ENCODE results near the gene ARHGAP22. TPM values are rescaled to one million over a fixed set of nuclear protein-coding genes. Genes with fewer than 3 reads are reported as not detected.

ARHGAP22 gene
- polyA plus RNA-seq, 1 of the 3 experiments (the other 2 are of a cell fraction): 12.4 TPM

- 0 out of 2 replicates have a peak, but pooled peaks have one; percentile 12 for TF ChIP-seq MAX (IDR thresholded peaks at IDR 0.05; ENCODE audit: low read depth)
- peak; percentile 58 for TF ChIP-seq YY1 (IDR thresholded peaks at IDR 0.05; ENCODE audit: low read depth)
- no peak for TF ChIP-seq GATA2 (CRISPR knock-in tag; IDR thresholded peaks at IDR 0.05)
- TF ChIP-seq TEAD4 (IDR thresholded peaks at IDR 0.05; ENCODE audit: borderline replicate concordance, insufficient read depth): peak; percentile 23; the same call in 1 of the 2 replicates
- TF ChIP-seq RAD21 (IDR thresholded peaks at IDR 0.05; ENCODE audit: low read length): no peak
- TF ChIP-seq NFIC (IDR thresholded peaks at IDR 0.05; ENCODE audit: borderline replicate concordance): peak; percentile 63
- no peak for TF ChIP-seq EZH2phosphoT487 (IDR thresholded peaks at IDR 0.05; ENCODE audit: borderline replicate concordance, low read depth)
- no peak for TF ChIP-seq USF1 (IDR thresholded peaks at IDR 0.05; ENCODE audit: borderline replicate concordance, low read depth)
- no peak for TF ChIP-seq USF2 (IDR thresholded peaks at IDR 0.05; ENCODE audit: borderline replicate concordance, low read depth, low read length)
These were observed 78.7 kb downstream of the ARHGAP22 start (continued) for GRCh38 chr10:48526011-48526821.

- ChIA-PET CTCF (interaction anchor here (0.8 to 6.1 kb wide), 18 partner anchors 9 to 883 kb away, joined by 3 to 60 read pairs (median 6); no protein-coding TSS in a partner anchor), POLR2A (no interaction called here)
- Histone ChIP-seq H3K9me2 (no peaks in the 10 kb centered on the region), H3F3A (replicated peaks; ENCODE audit: insufficient read depth) (peaks cover 33% of the 10 kb centered on the region), H3K79me2 (ENCODE audit: insufficient read depth) (peaks cover 68% of the 10 kb centered on the region), H3K4me1 (ENCODE audit: control insufficient read depth in 1 of 2, insufficient read depth in 2 of 2, low read depth in 1 of 2, low read length in 1 of 2) (peaks cover 17 to 23% of the 10 kb centered on the region in 2 experiments; a peak in 3 of 4 replicates), H3K27ac (ENCODE audit: low read depth in 2 of 2, low read length in 1 of 2) (0 out of 4 replicates have a peak overlapping the region, but pooled peaks of 1 of the 2 experiments have one; percentile 86), H3K4me2 (0 out of 2 replicates have a peak overlapping the region, but pooled peaks have one; percentile 90), H3K4me3 (ENCODE audit: low read depth in 2 of 2, low read length in 1 of 2) (no peak overlapping the region), H4K20me1 (ENCODE audit: insufficient read depth) (no peaks in the 10 kb centered on the region), H2AFZ (ENCODE audit: low read depth) (no peak overlapping the region), H3K9ac (no peak overlapping the region), H3K36me3 (replicated peaks in 1 of 2; ENCODE audit: control insufficient read depth in 1 of 2, insufficient read depth in 2 of 2, low read length in 1 of 2) (no peaks in the 10 kb centered on the region), H3K27me3 (ENCODE audit: insufficient read depth) (no peaks in the 10 kb centered on the region), H3K9me3 (no peaks in the 10 kb centered on the region)
- TF ChIP-seq IRF3 (IDR thresholded peaks at IDR 0.05; ENCODE audit: low read depth, low read length) (no peak), FOSL2 (IDR thresholded peaks at IDR 0.05; ENCODE audit: borderline replicate concordance, low read depth) (no peak), GATA2 (CRISPR knock-in tag; IDR thresholded peaks at IDR 0.05) (no peak)
- no peak for DNase-seq
- 97% methylated on average over 5 of the region's 5 CpGs for WGBS (ENCODE audit: low lambda C conversion rate)
These were observed 79.8 kb downstream of the ARHGAP22 start for GRCh38 chr10:48525113-48525512.
